NK-92 treated with Interleukin-12 subunit alpha and Interleukin-12 subunit beta, amount 100 ng/mL, for 24 hours (cell line): ENCODE results near the gene SEMA6B.
A peak's percentile ranks its signal among the peaks of the same experiment; 100 is the strongest.

Experiments used
- DNase-seq: peaks from one replicate; lab custom pipeline; 2025; lab: John Stamatoyannopoulos, UW

The SEMA6B gene

GRCh38 chr19:4587527-4587926 is 28.0 kb upstream of the SEMA6B start:
- no peak for DNase-seq

GRCh38 chr19:4586691-4587090 is 27.2 kb upstream of the SEMA6B start:
- no peak for DNase-seq

- DNase-seq: no peak
Observed at GRCh38 chr19:4586245-4586644, 26.8 kb upstream of the SEMA6B start.

- no peak for DNase-seq
Observed at GRCh38 chr19:4585556-4585955, 26.1 kb upstream of the SEMA6B start.

GRCh38 chr19:4584670-4585460 is 25.4 kb upstream of the SEMA6B start:
- no peak for DNase-seq

- DNase-seq: no peak
Observed at GRCh38 chr19:4583961-4584669, 24.6 kb upstream of the SEMA6B start.

- DNase-seq: no peak
Observed at GRCh38 chr19:4582980-4583842, 23.7 kb upstream of the SEMA6B start.

GRCh38 chr19:4581666-4582553 is 22.4 kb upstream of the SEMA6B start:
- no peak for DNase-seq

GRCh38 chr19:4580961-4581665 is 21.6 kb upstream of the SEMA6B start:
- no peak for DNase-seq

GRCh38 chr19:4580021-4580901 is 20.8 kb upstream of the SEMA6B start:
- DNase-seq: no peak

GRCh38 chr19:4579389-4579788 is 19.9 kb upstream of the SEMA6B start:
- no peak for DNase-seq

- DNase-seq: no peak
Observed at GRCh38 chr19:4578552-4579248, 19.2 kb upstream of the SEMA6B start.

GRCh38 chr19:4577020-4577782 is 17.7 kb upstream of the SEMA6B start:
- no peak for DNase-seq

GRCh38 chr19:4576016-4576933 is 16.8 kb upstream of the SEMA6B start:
- DNase-seq: peak; percentile 23

GRCh38 chr19:4575267-4576015 is 16.0 kb upstream of the SEMA6B start:
- DNase-seq: no peak

GRCh38 chr19:4573682-4574081 is 14.2 kb upstream of the SEMA6B start:
- DNase-seq: no peak
